ENCODE data around the gene HMX2.
"Not testable (repeated sequence)": the region's sequence is repeated elsewhere in the genome, so short reads cannot be mapped to it uniquely, and the experiment has no call there.

Gene HMX2

GRCh38 chr10:123175389-123176387 is 27.8 kb downstream of the HMX2 start:
- TF ChIP-seq, protein P1, sequence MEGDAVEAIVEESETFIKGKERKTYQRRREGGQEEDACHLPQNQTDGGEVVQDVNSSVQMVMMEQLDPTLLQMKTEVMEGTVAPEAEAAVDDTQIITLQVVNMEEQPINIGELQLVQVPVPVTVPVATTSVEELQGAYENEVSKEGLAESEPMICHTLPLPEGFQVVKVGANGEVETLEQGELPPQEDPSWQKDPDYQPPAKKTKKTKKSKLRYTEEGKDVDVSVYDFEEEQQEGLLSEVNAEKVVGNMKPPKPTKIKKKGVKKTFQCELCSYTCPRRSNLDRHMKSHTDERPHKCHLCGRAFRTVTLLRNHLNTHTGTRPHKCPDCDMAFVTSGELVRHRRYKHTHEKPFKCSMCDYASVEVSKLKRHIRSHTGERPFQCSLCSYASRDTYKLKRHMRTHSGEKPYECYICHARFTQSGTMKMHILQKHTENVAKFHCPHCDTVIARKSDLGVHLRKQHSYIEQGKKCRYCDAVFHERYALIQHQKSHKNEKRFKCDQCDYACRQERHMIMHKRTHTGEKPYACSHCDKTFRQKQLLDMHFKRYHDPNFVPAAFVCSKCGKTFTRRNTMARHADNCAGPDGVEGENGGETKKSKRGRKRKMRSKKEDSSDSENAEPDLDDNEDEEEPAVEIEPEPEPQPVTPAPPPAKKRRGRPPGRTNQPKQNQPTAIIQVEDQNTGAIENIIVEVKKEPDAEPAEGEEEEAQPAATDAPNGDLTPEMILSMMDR (IDR thresholded peaks at IDR 0.05), result no peak
- Histone ChIP-seq H3K27me3 (ENCODE audit: control insufficient read depth, insufficient read depth, low read length) (no peaks in the 10 kb centered on the region), H3K79me2 (peaks cover 3% of the 10 kb centered on the region), H3K9ac (no peak overlapping the region), H3K4me1 (no peaks in the 10 kb centered on the region), H3K36me3 (ENCODE audit: control insufficient read depth, insufficient read depth, low read length) (no peaks in the 10 kb centered on the region), H3K9me3 (ENCODE audit: control insufficient read depth, low read length) (no peaks in the 10 kb centered on the region), H3K4me2 (ENCODE audit: low read length) (no peak overlapping the region), H3K27ac (no peak overlapping the region), H2AFZ (no peak overlapping the region), H3K4me3 (ENCODE audit: low read depth, low read length) (no peak overlapping the region)

- H2AFZ ChIP-seq; H3K36me3 ChIP-seq (ENCODE audit: control insufficient read depth, insufficient read depth, low read length); H3K4me1 ChIP-seq; H3K9me3 ChIP-seq (ENCODE audit: control insufficient read depth, low read length); H3K4me3 ChIP-seq (ENCODE audit: low read depth, low read length); H3K27ac ChIP-seq; H3K4me2 ChIP-seq (ENCODE audit: low read length); H3K27me3 ChIP-seq (ENCODE audit: control insufficient read depth, insufficient read depth, low read length); H3K9ac ChIP-seq; H3K79me2 ChIP-seq: not testable (repeated sequence)
These were observed 30.5 kb downstream of the HMX2 start for GRCh38 chr10:123178390-123178789.

GRCh38 chr10:123180101-123181090 is 32.5 kb downstream of the HMX2 start:
- Histone ChIP-seq H3K27me3 (ENCODE audit: control insufficient read depth, insufficient read depth, low read length) (no peaks in the 10 kb centered on the region), H3K9ac (no peak overlapping the region), H3K79me2 (no peaks in the 10 kb centered on the region), H2AFZ (no peak overlapping the region), H3K27ac (no peak overlapping the region), H3K4me3 (ENCODE audit: low read depth, low read length) (no peak overlapping the region), H3K4me1 (no peaks in the 10 kb centered on the region), H3K9me3 (ENCODE audit: control insufficient read depth, low read length) (no peaks in the 10 kb centered on the region), H3K36me3 (ENCODE audit: control insufficient read depth, insufficient read depth, low read length) (no peaks in the 10 kb centered on the region), H3K4me2 (ENCODE audit: low read length) (no peak overlapping the region)
- TF ChIP-seq, protein P1 (IDR thresholded peaks at IDR 0.05), result no peak

- TF ChIP-seq, protein P1 (IDR thresholded peaks at IDR 0.05), result no peak
- Histone ChIP-seq H3K9me3 (ENCODE audit: control insufficient read depth, low read length) (no peaks in the 10 kb centered on the region), H3K79me2 (no peaks in the 10 kb centered on the region), H3K36me3 (ENCODE audit: control insufficient read depth, insufficient read depth, low read length) (no peaks in the 10 kb centered on the region), H3K4me2 (ENCODE audit: low read length) (no peak overlapping the region), H3K9ac (no peak overlapping the region), H3K4me3 (ENCODE audit: low read depth, low read length) (no peak overlapping the region), H3K4me1 (no peaks in the 10 kb centered on the region), H2AFZ (no peak overlapping the region), H3K27ac (no peak overlapping the region), H3K27me3 (ENCODE audit: control insufficient read depth, insufficient read depth, low read length) (no peaks in the 10 kb centered on the region)
These were observed 35.8 kb downstream of the HMX2 start for GRCh38 chr10:123183724-123184123.

- no peak overlapping the region for H3K4me2 ChIP-seq (ENCODE audit: low read length)
- H3K9ac ChIP-seq, result no peak overlapping the region
- no peak overlapping the region for H3K27ac ChIP-seq
- no peaks in the 10 kb centered on the region for H3K36me3 ChIP-seq (ENCODE audit: control insufficient read depth, insufficient read depth, low read length)
- no peak overlapping the region for H2AFZ ChIP-seq
- H3K4me3 ChIP-seq (ENCODE audit: low read depth, low read length), result no peak overlapping the region
- no peaks in the 10 kb centered on the region for H3K27me3 ChIP-seq (ENCODE audit: control insufficient read depth, insufficient read depth, low read length)
- no peaks in the 10 kb centered on the region for H3K9me3 ChIP-seq (ENCODE audit: control insufficient read depth, low read length)
- H3K79me2 ChIP-seq, result no peaks in the 10 kb centered on the region
- no peaks in the 10 kb centered on the region for H3K4me1 ChIP-seq
- TF ChIP-seq, protein P1 (IDR thresholded peaks at IDR 0.05), result no peak
These were observed 39.8 kb downstream of the HMX2 start for GRCh38 chr10:123187781-123188180.

Data from parathyroid adenoma (tissue), 2 donors.